ENCODE measurements around the gene SDSL.

DNA sequence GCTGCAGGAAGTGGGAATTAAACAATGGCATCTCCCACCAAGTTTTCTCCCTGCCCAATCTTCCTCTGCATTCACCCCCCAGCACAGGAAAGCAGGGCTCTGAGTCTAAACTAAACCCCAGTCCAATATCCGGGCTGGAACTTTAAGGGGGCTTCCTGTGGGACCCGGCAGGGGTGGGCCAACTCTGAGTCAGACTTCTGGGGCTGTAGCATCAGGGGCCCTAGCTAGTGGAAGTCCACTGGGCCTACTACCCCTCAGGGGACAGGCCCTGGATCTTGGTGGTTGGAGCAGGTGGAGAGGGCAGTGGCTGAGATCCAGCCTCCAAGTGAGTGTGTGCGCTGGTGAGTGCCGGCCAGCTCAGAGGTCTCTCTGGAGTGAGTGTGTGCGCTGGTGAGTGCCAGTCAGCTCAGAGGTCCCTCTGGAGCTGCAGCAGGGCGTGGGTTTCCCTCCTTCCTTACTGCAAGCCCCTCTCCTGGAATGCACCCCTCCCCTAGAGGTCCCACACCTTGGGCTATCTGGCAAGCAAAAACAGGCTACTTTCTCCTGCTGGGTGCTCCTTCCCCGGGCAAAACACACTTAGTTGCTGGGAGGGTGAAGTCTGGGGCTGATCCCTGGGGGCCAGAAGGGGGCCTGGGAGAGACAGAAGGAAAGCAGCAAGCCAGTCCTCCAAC lies 55.1 kb downstream of the SDSL start:
- TF ChIP-seq CTCF (IDR thresholded peaks at IDR 0.05 in 4 of 5, conservative IDR thresholded peaks at IDR 0.05 in 1 of 5): no peak
- no peak for TF ChIP-seq POLR2A (IDR thresholded peaks at IDR 0.05)

All from gastrocnemius medialis (tissue), 4 donors.